ENCODE measurements around the gene SLC35D2. TPM values are rescaled to one million over a fixed set of nuclear protein-coding genes. Genes with fewer than 3 reads are reported as not detected.

SLC35D2 gene
- total and polyA plus RNA-seq, 2 experiments from 2014 or later: 24.5 to 25.7 TPM

- no peak for DNase-seq (ENCODE audit: low read depth in 1 of 2, low spot score in 1 of 2)
- TF ChIP-seq, protein P1, sequence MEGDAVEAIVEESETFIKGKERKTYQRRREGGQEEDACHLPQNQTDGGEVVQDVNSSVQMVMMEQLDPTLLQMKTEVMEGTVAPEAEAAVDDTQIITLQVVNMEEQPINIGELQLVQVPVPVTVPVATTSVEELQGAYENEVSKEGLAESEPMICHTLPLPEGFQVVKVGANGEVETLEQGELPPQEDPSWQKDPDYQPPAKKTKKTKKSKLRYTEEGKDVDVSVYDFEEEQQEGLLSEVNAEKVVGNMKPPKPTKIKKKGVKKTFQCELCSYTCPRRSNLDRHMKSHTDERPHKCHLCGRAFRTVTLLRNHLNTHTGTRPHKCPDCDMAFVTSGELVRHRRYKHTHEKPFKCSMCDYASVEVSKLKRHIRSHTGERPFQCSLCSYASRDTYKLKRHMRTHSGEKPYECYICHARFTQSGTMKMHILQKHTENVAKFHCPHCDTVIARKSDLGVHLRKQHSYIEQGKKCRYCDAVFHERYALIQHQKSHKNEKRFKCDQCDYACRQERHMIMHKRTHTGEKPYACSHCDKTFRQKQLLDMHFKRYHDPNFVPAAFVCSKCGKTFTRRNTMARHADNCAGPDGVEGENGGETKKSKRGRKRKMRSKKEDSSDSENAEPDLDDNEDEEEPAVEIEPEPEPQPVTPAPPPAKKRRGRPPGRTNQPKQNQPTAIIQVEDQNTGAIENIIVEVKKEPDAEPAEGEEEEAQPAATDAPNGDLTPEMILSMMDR (IDR thresholded peaks at IDR 0.05; ENCODE audit: low read depth, low read length): no peak
These were observed 94.1 kb downstream of the SLC35D2 start for GRCh38 chr9:96289392-96289791.

DNA sequence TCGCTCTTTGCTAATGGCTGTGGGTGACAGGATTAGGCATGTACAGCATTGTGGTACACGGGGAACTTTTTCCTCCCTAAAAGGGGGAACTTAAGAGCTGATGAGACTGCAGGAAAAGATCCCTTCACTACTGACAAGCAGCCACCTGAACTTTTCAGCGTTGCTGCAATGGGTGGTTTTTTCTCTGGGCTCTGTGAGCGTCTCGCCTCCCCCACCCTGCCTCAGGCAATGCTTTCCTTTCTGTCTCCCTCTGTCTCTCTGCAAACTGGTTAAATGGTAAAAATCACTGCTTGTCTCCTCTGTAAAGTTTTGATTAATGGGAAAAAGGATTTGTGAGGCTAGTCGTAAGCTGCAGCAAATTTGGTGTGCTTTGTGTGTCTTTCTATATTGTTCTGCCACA is 101.9 kb downstream of the SLC35D2 start:
- H3K27me3 ChIP-seq: no peaks in the 10 kb centered on the region
- no peak overlapping the region for H3K4me3 ChIP-seq
- TF ChIP-seq, protein P1 (IDR thresholded peaks at IDR 0.05; ENCODE audit: low read depth, low read length): no peak
- H3K4me1 ChIP-seq (ENCODE audit: low read depth): no peaks in the 10 kb centered on the region
- H3K9me3 ChIP-seq (ENCODE audit: low read depth): no peaks in the 10 kb centered on the region
- no peaks in the 10 kb centered on the region for H3K36me3 ChIP-seq
- DNase-seq (ENCODE audit: low read depth in 1 of 2, low spot score in 1 of 2): no peak
- no peak overlapping the region for H3K27ac ChIP-seq

More at GRCh38 chr9:96289392-96289791, 94.1 kb downstream of the SLC35D2 start:
- Histone ChIP-seq H3K4me3 (no peak overlapping the region), H3K9me3 (ENCODE audit: low read depth) (no peaks in the 10 kb centered on the region), H3K27ac (no peak overlapping the region), H3K36me3 (no peaks in the 10 kb centered on the region), H3K4me1 (ENCODE audit: low read depth) (no peaks in the 10 kb centered on the region), H3K27me3 (no peaks in the 10 kb centered on the region)

DNA sequence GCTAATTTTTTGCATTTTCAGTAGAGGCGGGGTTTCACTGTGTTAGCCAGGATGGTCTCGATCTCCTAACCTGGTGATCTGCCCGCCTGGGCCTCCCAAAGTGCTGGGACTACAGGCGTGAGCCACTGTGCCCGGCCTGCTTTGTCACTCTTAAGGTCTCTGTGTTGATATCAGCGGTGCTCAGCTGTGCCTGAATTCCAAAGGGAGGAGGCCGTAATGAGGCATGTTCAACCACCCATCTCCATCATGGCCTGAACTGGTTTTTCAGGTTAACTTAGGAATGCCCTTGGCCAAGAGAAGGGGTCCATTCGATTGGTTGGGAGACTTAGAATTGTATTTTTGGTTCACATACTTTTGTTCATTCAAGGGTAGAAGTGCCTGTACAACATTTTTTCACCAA is 103.6 kb downstream of the SLC35D2 start:
- no peak overlapping the region for H3K27ac ChIP-seq
- no peaks in the 10 kb centered on the region for H3K4me1 ChIP-seq (ENCODE audit: low read depth)
- TF ChIP-seq, protein P1 (IDR thresholded peaks at IDR 0.05; ENCODE audit: low read depth, low read length): no peak

DNA sequence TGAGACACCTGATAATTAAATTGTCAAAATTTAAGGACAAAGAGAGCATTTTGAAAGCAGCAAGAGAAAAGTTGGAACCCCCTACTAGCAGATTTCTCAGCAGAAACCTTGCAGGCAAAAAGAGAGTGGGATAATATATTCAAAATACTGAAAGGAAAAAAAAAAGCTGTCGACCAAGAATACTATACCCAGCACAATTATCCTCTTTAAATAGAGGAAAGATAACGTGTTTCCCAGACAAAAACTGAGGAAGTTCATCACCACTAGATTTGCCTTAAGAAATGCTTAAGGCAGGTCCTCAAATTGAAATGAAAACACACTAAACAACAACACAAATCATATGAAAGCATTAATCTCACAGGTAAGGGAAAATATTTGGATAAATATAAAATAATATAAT is 108.6 kb downstream of the SLC35D2 start:
- H3K4me3 ChIP-seq: no peak overlapping the region
- H3K27ac ChIP-seq: no peak overlapping the region
- H3K9me3 ChIP-seq (ENCODE audit: low read depth): no peaks in the 10 kb centered on the region
- H3K27me3 ChIP-seq: no peaks in the 10 kb centered on the region
- DNase-seq (ENCODE audit: low read depth in 1 of 2, low spot score in 1 of 2): no peak
- H3K36me3 ChIP-seq: no peaks in the 10 kb centered on the region
- no peaks in the 10 kb centered on the region for H3K4me1 ChIP-seq (ENCODE audit: low read depth)
- TF ChIP-seq, protein P1 (IDR thresholded peaks at IDR 0.05; ENCODE audit: low read depth, low read length): no peak

More for the DNA sequence above, 103.6 kb downstream of the SLC35D2 start:
- H3K36me3 ChIP-seq: no peaks in the 10 kb centered on the region
- DNase-seq (ENCODE audit: low read depth in 1 of 2, low spot score in 1 of 2): no peak
- no peaks in the 10 kb centered on the region for H3K27me3 ChIP-seq
- no peak overlapping the region for H3K4me3 ChIP-seq
- no peaks in the 10 kb centered on the region for H3K9me3 ChIP-seq (ENCODE audit: low read depth)

Other genes with a start within 250 kb of the SLC35D2 start
- 0.63 TPM in 1 of 2 replicates, not detected in the other for gene HSD17B3, start 81.5 kb downstream of the SLC35D2 start, total RNA-seq
- gene HSD17B3, start 81.5 kb downstream of the SLC35D2 start, polyA plus RNA-seq: 0.81 and 1.3 TPM in 2 replicates
- 2.5 and 3.0 TPM in 2 replicates for gene ZNF367, start 34.7 kb upstream of the SLC35D2 start, total RNA-seq
- gene ZNF367, start 34.7 kb upstream of the SLC35D2 start, polyA plus RNA-seq: 0.89 and 3.0 TPM in 2 replicates
- gene HABP4, start 66.5 kb upstream of the SLC35D2 start, total RNA-seq: 32.8 and 41.0 TPM in 2 replicates
- 69.6 and 71.2 TPM in 2 replicates for gene HABP4, start 66.5 kb upstream of the SLC35D2 start, polyA plus RNA-seq
- 41.6 and 48.5 TPM in 2 replicates for gene CDC14B, start 236.1 kb upstream of the SLC35D2 start, total RNA-seq
- 49.4 and 55.4 TPM in 2 replicates for gene CDC14B, start 236.1 kb upstream of the SLC35D2 start, polyA plus RNA-seq

Data from cardiac muscle cell (in vitro differentiated cells and primary cell).